Gastrocnemius medialis (tissue), 4 donors: ENCODE data around the gene RPS23.

Experiments
- CTCF ChIP-seq, 5 experiments: fragments of 450-650 bp in 3 of 5; fragments of 200-600 bp in 2 of 5; sonication (generic) in 2 of 5; IDR thresholded peaks in 4 of 5; conservative IDR thresholded peaks in 1 of 5; 1 replicate in 4 of 5; 2 replicates in 1 of 5; pipeline ENCODE4 v1.5.1; 2016 to 2019; ENCODE audit warnings: antibody characterized with exemption in 5 of 5, mild to moderate bottlenecking in 3 of 5, moderate library complexity in 3 of 5
- POLR2A ChIP-seq, 2 donors: fragments of 450-650 bp; IDR thresholded peaks; one replicate each; pipeline ENCODE4 v1.6.1; 2017; ENCODE audit warnings: antibody characterized with exemption in 2 of 2, mild to moderate bottlenecking in 2 of 2, moderate library complexity in 2 of 2

- TF ChIP-seq CTCF (IDR thresholded peaks at IDR 0.05 in 4 of 5, conservative IDR thresholded peaks at IDR 0.05 in 1 of 5) (no peak), POLR2A (IDR thresholded peaks at IDR 0.05) (no peak)
Observed at GRCh38 chr5:82276800-82277612, 1.1 kb downstream of the RPS23 start.
